ENCODE data around the gene ANKHD1.

GRCh38 chr5:140554454-140554853, 152.8 kb downstream of the ANKHD1 start:
- TF ChIP-seq CTCF (conservative IDR thresholded peaks at IDR 0.05) (no peak), ZFX (IDR thresholded peaks at IDR 0.05) (no peak)
